A172 (cell line): Measurements from ENCODE around the gene KCNQ1. TPM values are rescaled to one million over a fixed set of nuclear protein-coding genes. Genes with fewer than 3 reads are reported as not detected.

Experiments
- DNase-seq: peaks from one replicate; pipeline ENCODE4 v3.0.0-alpha.2; 2015; ENCODE audit warnings: low spot score
- total RNA-seq: library from RNA; depleted of rRNA; stranded (reverse); fragments of >200 nt; shearing (Covaris generic); gene quantifications from 2 replicates; pipeline ENCODE4 v1.2.3, GENCODE V29; 2014

The KCNQ1 gene
- total RNA-seq, 1 experiment from 2014 or later: 3.5 TPM

GRCh38 chr11:2870969-2871680, 426.3 kb downstream of the KCNQ1 start:
- peak; percentile 52 for DNase-seq

- no peak for DNase-seq
These were observed 430.2 kb downstream of the KCNQ1 start for GRCh38 chr11:2874963-2875362.

GRCh38 chr11:2877474-2877873, 432.7 kb downstream of the KCNQ1 start:
- no peak for DNase-seq

- DNase-seq: no peak
These were observed 434.0 kb downstream of the KCNQ1 start for GRCh38 chr11:2878782-2879181.

GRCh38 chr11:2880646-2881045, 435.8 kb downstream of the KCNQ1 start:
- no peak for DNase-seq

GRCh38 chr11:2881076-2881980, 436.5 kb downstream of the KCNQ1 start:
- DNase-seq: no peak

- no peak for DNase-seq
These were observed 437.2 kb downstream of the KCNQ1 start for GRCh38 chr11:2881981-2882375.

- DNase-seq: no peak
These were observed 437.7 kb downstream of the KCNQ1 start for GRCh38 chr11:2882396-2883110.

- no peak for DNase-seq
These were observed 438.8 kb downstream of the KCNQ1 start for GRCh38 chr11:2883640-2883978.

GRCh38 chr11:2883979-2884815, 439.4 kb downstream of the KCNQ1 start:
- DNase-seq: peak; percentile 42

GRCh38 chr11:2885017-2885677, 440.3 kb downstream of the KCNQ1 start:
- peak; percentile 56 for DNase-seq

- peak; percentile 62 for DNase-seq
These were observed 440.9 kb downstream of the KCNQ1 start, which contains the start of gene CDKN1C for GRCh38 chr11:2885678-2886081. Gene CDKN1C, minus strand, starts transcription at chr11:2885775. Its CDS starts 319 bp downstream, at chr11:2885456.

GRCh38 chr11:2886191-2886894, 441.5 kb downstream of the KCNQ1 start:
- no peak for DNase-seq

- DNase-seq: no peak
These were observed 442.1 kb downstream of the KCNQ1 start for GRCh38 chr11:2886936-2887335.

- DNase-seq: no peak
These were observed 442.8 kb downstream of the KCNQ1 start for GRCh38 chr11:2887515-2888195.

- DNase-seq: peak; percentile 81
These were observed 443.6 kb downstream of the KCNQ1 start for GRCh38 chr11:2888266-2888968.

GRCh38 chr11:2889362-2890273, 444.8 kb downstream of the KCNQ1 start:
- DNase-seq: no peak
